ENCODE results near the gene KRTAP4-2. TPM values are rescaled to one million over a fixed set of nuclear protein-coding genes. Genes with fewer than 3 reads are reported as not detected.
"Not testable (repeated sequence)": the region's sequence is repeated elsewhere in the genome, so short reads cannot be mapped to it uniquely, and the experiment has no call there.

The KRTAP4-2 gene
- total RNA-seq, 6 donors from 2014 or later: not detected

DNA sequence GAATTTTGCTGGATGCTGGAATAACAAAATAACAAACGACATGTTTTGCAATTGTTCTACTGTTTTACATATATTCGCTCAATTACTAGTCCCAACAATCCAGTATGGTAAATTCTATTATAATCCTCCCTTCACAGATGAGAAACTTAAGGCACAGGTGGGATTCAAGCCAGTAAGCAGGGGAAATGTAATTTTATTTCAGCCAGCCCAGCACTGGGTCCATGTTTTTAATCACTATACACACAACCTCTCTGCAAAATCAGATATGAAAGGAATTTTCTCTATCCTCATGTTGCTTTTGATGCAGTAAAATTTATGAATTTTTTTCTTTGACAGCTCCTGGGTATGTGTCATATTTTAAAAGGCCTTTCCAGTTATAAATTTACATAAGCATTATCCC lies 32.8 kb downstream of the KRTAP4-2 start:
- Histone ChIP-seq H3K9me3 (peaks cover 4 to 23% (median 8%) of the 10 kb centered on the region in 4 donors), H3K4me3 (no peak overlapping the region), H3K4me1 (no peaks in the 10 kb centered on the region), H3K36me3 (no peaks in the 10 kb centered on the region), H3K27ac (no peak overlapping the region), H3K27me3 (no peaks in the 10 kb centered on the region)
- TF ChIP-seq EP300 (IDR thresholded peaks at IDR 0.05) (no peak), POLR2A (IDR thresholded peaks at IDR 0.05) (no peak), POLR2AphosphoS5 (IDR thresholded peaks at IDR 0.05) (no peak)
- TF ChIP-seq, protein P1, sequence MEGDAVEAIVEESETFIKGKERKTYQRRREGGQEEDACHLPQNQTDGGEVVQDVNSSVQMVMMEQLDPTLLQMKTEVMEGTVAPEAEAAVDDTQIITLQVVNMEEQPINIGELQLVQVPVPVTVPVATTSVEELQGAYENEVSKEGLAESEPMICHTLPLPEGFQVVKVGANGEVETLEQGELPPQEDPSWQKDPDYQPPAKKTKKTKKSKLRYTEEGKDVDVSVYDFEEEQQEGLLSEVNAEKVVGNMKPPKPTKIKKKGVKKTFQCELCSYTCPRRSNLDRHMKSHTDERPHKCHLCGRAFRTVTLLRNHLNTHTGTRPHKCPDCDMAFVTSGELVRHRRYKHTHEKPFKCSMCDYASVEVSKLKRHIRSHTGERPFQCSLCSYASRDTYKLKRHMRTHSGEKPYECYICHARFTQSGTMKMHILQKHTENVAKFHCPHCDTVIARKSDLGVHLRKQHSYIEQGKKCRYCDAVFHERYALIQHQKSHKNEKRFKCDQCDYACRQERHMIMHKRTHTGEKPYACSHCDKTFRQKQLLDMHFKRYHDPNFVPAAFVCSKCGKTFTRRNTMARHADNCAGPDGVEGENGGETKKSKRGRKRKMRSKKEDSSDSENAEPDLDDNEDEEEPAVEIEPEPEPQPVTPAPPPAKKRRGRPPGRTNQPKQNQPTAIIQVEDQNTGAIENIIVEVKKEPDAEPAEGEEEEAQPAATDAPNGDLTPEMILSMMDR (IDR thresholded peaks at IDR 0.05): no peak
- DNase-seq (no peak), ATAC-seq (ENCODE audit: low FRiP score in 2 of 2) (no peak)
- 78 to 90% methylated on average over 2 of the region's 2 CpGs for WGBS, 2 donors

DNA sequence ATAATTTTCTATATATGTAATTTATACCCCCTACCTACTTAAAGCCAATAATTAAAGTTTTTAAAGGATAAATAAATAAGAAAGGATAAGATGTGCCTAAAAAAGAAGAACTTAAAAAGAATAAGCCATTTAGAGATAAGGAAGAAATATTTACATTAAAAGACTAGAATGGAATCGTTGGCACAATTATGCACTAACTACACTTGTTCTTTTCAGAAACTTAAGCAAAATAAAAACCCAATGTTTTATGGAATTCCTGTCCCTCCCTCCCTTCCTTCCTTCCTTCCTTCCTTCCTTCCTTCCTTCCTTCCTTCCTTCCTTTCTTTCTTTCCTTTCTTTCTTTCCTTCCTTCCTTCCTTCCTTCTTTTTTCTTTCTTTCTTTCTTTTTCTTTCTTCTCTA lies 33.2 kb downstream of the KRTAP4-2 start:
- Histone ChIP-seq H3K4me1 (no peaks in the 10 kb centered on the region), H3K36me3 (no peaks in the 10 kb centered on the region), H3K27ac (no peak overlapping the region), H3K27me3 (no peaks in the 10 kb centered on the region), H3K9me3 (peaks cover 4 to 27% (median 13%) of the 10 kb centered on the region in 4 donors), H3K4me3 (no peak overlapping the region)
- TF ChIP-seq, protein P1 (IDR thresholded peaks at IDR 0.05): no peak
- TF ChIP-seq EP300 (IDR thresholded peaks at IDR 0.05): no peak
- DNase-seq: no peak
- no peak for ATAC-seq (ENCODE audit: low FRiP score in 2 of 2)
- WGBS, 2 donors: 72% methylated on average over 1 of the region's 1 CpG

DNA sequence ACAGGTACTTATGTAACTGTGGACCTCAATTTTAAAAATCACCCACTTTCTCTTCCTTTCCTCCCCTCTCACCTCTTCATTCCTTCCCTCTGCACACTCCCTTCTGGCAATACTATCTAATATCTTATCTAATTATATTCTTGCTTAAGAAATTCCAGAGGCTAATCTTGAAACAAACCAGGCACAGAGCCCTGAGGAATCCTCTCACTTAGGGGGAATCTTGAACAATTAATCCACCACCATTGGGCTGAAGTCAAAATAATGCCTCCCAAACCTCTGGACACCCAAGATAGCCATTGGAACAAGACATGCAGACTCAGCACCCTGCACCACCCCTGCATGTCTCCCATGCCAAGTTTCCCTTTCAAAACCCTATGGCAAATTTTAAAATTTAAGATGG lies 36.7 kb downstream of the KRTAP4-2 start:
- Histone ChIP-seq H3K36me3 (no peaks in the 10 kb centered on the region), H3K9me3 (peaks cover 4 to 29% (median 13%) of the 10 kb centered on the region in 4 donors), H3K27ac (no peak overlapping the region), H3K27me3 (no peaks in the 10 kb centered on the region), H3K4me3 (no peak overlapping the region), H3K4me1 (no peaks in the 10 kb centered on the region)
- DNase-seq (no peak), ATAC-seq (ENCODE audit: low FRiP score in 2 of 2) (no peak)
- no peak for TF ChIP-seq EP300 (IDR thresholded peaks at IDR 0.05)
- TF ChIP-seq, protein P1 (IDR thresholded peaks at IDR 0.05): no peak
- no peak for TF ChIP-seq POLR2AphosphoS5 (IDR thresholded peaks at IDR 0.05)
- TF ChIP-seq POLR2A (IDR thresholded peaks at IDR 0.05): no peak

DNA sequence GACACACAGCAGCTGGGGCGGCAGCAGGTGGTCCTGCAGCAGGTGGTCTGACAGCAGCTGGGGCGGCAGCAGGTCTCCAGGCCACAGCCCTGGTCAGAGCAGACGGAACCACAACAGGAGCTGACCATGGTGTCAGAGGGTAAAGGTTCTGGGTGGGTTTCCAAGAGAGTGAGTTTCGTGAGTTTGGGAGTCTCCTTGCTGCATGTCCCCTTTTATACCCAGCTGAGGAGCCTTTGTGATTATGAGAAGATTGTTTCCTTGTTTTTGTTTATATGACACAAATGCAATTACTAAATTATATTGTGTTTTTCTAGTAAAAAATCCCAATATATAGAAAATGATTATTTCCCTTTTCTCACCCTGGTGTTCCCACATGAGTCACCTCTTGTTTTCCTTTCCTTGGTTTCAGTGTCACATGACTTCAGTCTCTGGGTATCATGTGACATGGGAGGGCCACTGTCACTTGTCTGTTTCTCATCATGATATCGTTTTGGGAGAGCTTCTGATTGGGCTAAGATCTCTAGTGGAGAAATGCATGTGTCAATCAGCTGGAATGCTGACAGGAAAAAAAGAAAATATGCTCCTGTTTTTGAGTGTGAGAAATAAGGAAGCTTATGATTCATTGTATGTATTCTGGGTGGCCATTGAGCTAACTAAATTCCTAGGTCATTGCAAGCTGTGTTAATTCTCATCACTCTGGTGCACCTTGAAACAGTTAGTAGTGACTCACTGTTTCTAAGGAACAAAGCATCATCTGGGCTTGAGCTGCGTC lies 37.5 kb downstream of the KRTAP4-2 start, which contains the start of gene KRTAP4-6:
Gene KRTAP4-6, minus strand, starts transcription at position 185 of the 772 bp plus-strand sequence. Its CDS starts 57 bp downstream, at position 128.
- WGBS, 2 donors: 77 to 84% methylated on average over 3 to 6 of the region's 6 CpGs
- no peaks in the 10 kb centered on the region for H3K4me1 ChIP-seq
- H3K27ac ChIP-seq: no peak within 1 kb of the TSS
- TF ChIP-seq POLR2A (IDR thresholded peaks at IDR 0.05) (no peak), EP300 (IDR thresholded peaks at IDR 0.05) (no peak), POLR2AphosphoS5 (IDR thresholded peaks at IDR 0.05) (no peak)
- TF ChIP-seq, protein P1 (IDR thresholded peaks at IDR 0.05): no peak
- H3K9me3 ChIP-seq: peaks cover 4 to 29% (median 13%) of the 10 kb centered on the region in 4 donors
- no peaks in the 10 kb centered on the region for H3K27me3 ChIP-seq
- no peak within 1 kb of the TSS for H3K4me3 ChIP-seq
- H3K36me3 ChIP-seq: no peaks in the 10 kb centered on the region
- no peak for DNase-seq
- no peak for ATAC-seq (ENCODE audit: low FRiP score in 2 of 2)

DNA sequence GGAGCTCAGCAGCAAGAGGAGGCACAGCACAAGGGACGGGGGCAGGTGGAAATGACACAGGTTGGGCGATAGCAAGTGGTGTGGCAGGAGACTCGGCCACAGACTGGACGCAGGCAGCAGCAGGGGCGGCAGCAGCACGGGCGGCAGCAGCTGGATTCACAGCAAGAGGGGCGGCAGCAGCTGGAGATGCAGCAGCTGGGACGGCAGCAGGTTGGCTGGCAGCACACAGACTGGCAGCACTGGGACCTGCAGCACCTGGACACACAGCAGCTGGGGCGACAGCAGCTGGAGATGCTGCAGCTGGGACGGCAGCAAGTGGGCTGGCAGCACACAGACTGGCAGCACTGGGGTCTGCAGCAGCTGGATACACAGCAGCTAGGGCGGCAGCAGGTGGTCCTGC lies 38.2 kb downstream of the KRTAP4-2 start:
- WGBS, 2 donors: 79 to 88% methylated on average over 9 to 12 of the region's 12 CpGs
- not testable (repeated sequence) for ATAC-seq (ENCODE audit: low FRiP score in 2 of 2); H3K4me3 ChIP-seq; H3K27ac ChIP-seq; H3K4me1 ChIP-seq; H3K36me3 ChIP-seq; H3K27me3 ChIP-seq
- DNase-seq: peak in 1 of 2 donors; percentile 77
- peaks cover 4 to 29% (median 13%) of the 10 kb centered on the region in 4 donors for H3K9me3 ChIP-seq
